Bronchial epithelial cell (primary cell): Measurements from ENCODE around the gene MED12L. TPM values are rescaled to one million over a fixed set of nuclear protein-coding genes. Genes with fewer than 3 reads are reported as not detected.

Source experiments
- DNase-seq: peaks from one replicate; pipeline ENCODE4 v3.0.0-alpha.2; 2010; ENCODE audit warnings: low read depth
- FAIRE-seq: peaks from 2 replicates; lab custom pipeline; 2011; peaks lifted over from hg19 to GRCh38; lab: Jason Lieb, UNC
- H3K27me3 ChIP-seq: 2 replicates; pipeline ENCODE4 v1.5.1; 2011; ENCODE audit warnings: low read length; ENCODE audit not compliant: control insufficient read depth, insufficient read depth
- H3K36me3 ChIP-seq: 2 replicates; pipeline ENCODE4 v1.5.1; 2011; ENCODE audit warnings: low read length; ENCODE audit not compliant: control insufficient read depth, insufficient read depth
- H3K4me3 ChIP-seq: 2 replicates; pipeline ENCODE4 v1.5.1; 2011; ENCODE audit warnings: mild to moderate bottlenecking, low read depth, low read length, control low read depth
- total RNA-seq: library from RNA; depleted of rRNA; stranded (reverse); fragments of >200 nt; gene quantifications from 2 replicates; pipeline ENCODE4 v1.2.1, GENCODE V29; 2014
- TF ChIP-seq, protein P1 (sequence below): IDR thresholded peaks from 2 replicates; pipeline ENCODE4 v1.5.1; 2011; ENCODE audit warnings: mild to moderate bottlenecking, moderate library complexity, low read length, control low read depth, inconsistent platforms; ENCODE audit not compliant: insufficient read depth, severe bottlenecking

MED12L gene, protein sequence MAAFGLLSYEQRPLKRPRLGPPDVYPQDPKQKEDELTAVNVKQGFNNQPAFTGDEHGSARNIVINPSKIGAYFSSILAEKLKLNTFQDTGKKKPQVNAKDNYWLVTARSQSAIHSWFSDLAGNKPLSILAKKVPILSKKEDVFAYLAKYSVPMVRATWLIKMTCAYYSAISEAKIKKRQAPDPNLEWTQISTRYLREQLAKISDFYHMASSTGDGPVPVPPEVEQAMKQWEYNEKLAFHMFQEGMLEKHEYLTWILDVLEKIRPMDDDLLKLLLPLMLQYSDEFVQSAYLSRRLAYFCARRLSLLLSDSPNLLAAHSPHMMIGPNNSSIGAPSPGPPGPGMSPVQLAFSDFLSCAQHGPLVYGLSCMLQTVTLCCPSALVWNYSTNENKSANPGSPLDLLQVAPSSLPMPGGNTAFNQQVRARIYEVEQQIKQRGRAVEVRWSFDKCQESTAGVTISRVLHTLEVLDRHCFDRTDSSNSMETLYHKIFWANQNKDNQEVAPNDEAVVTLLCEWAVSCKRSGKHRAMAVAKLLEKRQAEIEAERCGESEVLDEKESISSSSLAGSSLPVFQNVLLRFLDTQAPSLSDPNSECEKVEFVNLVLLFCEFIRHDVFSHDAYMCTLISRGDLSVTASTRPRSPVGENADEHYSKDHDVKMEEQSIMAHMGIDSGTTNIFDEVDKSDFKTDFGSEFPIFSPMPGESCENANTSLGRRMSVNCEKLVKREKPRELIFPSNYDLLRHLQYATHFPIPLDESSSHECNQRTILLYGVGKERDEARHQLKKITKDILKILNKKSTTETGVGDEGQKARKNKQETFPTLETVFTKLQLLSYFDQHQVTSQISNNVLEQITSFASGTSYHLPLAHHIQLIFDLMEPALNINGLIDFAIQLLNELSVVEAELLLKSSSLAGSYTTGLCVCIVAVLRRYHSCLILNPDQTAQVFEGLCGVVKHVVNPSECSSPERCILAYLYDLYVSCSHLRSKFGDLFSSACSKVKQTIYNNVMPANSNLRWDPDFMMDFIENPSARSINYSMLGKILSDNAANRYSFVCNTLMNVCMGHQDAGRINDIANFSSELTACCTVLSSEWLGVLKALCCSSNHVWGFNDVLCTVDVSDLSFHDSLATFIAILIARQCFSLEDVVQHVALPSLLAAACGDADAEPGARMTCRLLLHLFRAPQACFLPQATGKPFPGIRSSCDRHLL (N-terminal part only)
- 0.13 and 0.26 TPM in 2 replicates for total RNA-seq

DNA sequence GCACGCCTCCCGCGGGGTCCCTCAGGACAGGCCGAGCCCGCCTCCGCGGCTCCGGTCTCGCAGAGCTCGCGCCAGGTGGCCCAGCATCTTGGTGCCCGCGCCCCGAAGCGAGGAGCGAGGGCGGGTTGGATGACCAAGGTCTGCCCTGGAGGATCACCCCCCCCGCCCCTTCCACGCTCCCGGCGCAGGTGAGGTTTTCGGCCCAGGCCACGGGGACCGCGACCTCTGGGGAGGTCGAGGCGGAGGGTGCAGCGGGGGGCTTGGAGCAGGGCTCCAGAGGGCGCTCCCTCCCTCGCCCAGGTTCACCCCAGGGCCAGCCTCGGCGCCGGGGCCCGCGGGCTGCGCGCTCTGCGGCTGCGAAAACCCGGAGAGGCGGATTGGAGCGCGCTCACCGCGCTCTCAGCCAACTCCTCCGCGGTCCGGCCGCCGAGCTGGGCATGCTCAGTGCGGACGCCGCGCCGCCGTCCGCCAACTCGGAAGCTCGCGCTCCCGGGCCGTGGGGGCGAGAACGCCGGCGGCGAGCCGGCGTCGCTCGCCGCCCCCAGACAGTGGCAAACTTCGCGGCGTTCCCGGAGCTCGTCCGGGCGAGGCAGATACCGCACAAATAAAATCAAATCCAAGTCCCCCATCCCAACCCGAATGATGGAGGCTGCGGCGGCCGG is at the start of gene MED12L:
TSS of gene MED12L (plus strand) at position 438 of the 662 bp plus-strand sequence. CDS start 1,263 bp downstream, outside the sequence.
- peak; percentile 39 for DNase-seq
- FAIRE-seq: no peak
- H3K4me3 ChIP-seq: peak within 1 kb of the TSS; percentile 45
- peaks cover 14% of the 10 kb centered on the region for H3K27me3 ChIP-seq
- H3K36me3 ChIP-seq: no peaks in the 10 kb centered on the region
- TF ChIP-seq, protein P1, sequence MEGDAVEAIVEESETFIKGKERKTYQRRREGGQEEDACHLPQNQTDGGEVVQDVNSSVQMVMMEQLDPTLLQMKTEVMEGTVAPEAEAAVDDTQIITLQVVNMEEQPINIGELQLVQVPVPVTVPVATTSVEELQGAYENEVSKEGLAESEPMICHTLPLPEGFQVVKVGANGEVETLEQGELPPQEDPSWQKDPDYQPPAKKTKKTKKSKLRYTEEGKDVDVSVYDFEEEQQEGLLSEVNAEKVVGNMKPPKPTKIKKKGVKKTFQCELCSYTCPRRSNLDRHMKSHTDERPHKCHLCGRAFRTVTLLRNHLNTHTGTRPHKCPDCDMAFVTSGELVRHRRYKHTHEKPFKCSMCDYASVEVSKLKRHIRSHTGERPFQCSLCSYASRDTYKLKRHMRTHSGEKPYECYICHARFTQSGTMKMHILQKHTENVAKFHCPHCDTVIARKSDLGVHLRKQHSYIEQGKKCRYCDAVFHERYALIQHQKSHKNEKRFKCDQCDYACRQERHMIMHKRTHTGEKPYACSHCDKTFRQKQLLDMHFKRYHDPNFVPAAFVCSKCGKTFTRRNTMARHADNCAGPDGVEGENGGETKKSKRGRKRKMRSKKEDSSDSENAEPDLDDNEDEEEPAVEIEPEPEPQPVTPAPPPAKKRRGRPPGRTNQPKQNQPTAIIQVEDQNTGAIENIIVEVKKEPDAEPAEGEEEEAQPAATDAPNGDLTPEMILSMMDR: no peak

DNA sequence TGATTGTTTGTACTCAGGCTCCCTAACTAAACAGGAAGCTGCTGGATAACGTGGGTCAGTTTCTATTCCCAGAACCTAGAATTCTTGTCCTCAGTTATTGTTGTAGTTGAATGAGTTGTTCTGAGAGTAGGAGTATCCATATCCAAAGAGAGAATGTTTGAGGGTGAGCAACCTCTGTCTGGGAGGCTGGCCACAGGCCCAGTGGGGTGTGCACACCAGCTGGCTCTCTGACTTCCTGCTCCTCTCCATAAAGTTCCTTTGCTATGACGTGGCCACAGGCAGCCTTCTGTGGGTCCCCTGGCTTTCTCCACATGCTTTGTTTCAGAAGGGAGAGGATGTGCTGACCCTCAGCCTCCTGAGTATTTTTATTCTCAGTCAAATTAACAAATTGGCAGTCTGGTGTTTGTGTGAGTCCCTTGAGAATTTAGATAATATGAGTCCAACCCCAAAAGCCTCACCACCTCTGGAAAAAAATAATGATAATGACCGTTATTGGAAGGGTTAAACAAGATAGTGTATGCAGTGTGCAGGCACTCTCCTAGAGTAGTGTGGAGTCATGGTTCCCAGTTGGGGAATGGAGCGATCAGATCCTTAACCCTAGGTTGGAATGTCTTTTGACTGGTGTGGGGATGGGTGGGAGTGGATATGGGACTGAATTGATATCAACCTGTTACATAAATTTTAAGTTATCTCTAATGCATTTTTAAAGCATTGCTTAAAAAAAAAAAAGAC is 47.6 kb upstream of the MED12L start:
- H3K27me3 ChIP-seq: no peaks in the 10 kb centered on the region
- FAIRE-seq: no peak
- DNase-seq: peak; percentile 74

DNA sequence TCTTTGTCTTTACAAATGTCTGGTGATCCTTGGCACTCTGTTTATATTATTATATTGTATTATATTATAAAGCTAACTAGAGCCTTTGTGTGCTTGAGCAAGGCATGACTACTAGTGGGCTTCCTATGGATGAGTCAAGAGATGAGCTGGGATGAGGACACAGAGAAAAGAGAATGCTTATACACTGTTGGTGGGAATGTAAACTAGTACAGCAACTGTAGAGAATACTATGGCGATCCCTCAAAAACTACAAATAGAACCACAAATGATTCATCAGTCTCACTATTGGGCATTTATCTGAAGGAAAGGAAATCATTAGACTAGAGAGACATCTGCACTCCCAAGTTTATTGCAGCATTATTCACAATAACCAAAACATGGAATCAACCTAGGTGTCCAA is 40.8 kb upstream of the MED12L start:
- TF ChIP-seq, protein P1: no peak
- Histone ChIP-seq H3K4me3 (no peak overlapping the region), H3K27me3 (no peaks in the 10 kb centered on the region), H3K36me3 (no peaks in the 10 kb centered on the region)
- FAIRE-seq: no peak
- DNase-seq: peak; percentile 8

More for the DNA sequence above, 47.6 kb upstream of the MED12L start:
- Histone ChIP-seq H3K4me3 (no peak overlapping the region), H3K36me3 (no peaks in the 10 kb centered on the region)
- TF ChIP-seq, protein P1: no peak

DNA sequence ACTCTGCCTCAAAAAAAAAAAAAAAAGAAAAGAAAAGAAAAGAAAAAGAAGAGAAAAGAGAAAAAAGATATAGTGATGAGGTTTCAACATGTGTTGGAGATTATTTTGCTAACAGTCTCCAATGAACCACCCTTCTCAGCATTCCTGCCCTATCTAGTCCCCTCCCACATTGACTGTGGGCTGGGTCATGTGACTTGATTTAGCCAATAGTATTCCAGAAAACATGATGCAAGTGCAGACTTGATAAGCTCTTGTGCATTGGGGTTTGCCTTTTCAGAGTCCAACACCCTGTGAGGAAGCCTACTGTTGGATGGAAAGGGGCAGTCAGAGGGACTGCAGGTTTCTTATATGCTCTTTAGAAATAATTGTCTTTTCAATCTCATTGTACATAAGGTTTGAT is 37.8 kb upstream of the MED12L start:
- H3K4me3 ChIP-seq: no peak overlapping the region
- no peak for FAIRE-seq

More for the DNA sequence above, 37.8 kb upstream of the MED12L start:
- TF ChIP-seq, protein P1: no peak
- DNase-seq: peak; percentile 47
- Histone ChIP-seq H3K36me3 (no peaks in the 10 kb centered on the region), H3K27me3 (no peaks in the 10 kb centered on the region)
